Activated naive CD4-positive, alpha-beta T cell treated with anti-CD3 and anti-CD28 coated beads, Interleukin-2, amount 50 U/mL, for 24 hours (primary cell): Measurements from ENCODE around the gene FOXP1.

ENCODE experiments used
- H3K27ac Mint-ChIP-seq: one replicate; pipeline ENCODE4 v1.8.0; 2021; ENCODE audit warnings: mild to moderate bottlenecking, mixed read lengths
- H3K27me3 Mint-ChIP-seq: one replicate; pipeline ENCODE4 v1.8.0; 2021; ENCODE audit warnings: mixed read lengths
- H3K36me3 Mint-ChIP-seq: one replicate; pipeline ENCODE4 v1.8.0; 2021; ENCODE audit warnings: mixed read lengths
- H3K4me1 Mint-ChIP-seq: one replicate; pipeline ENCODE4 v1.8.0; 2021; ENCODE audit warnings: mixed read lengths
- H3K4me3 Mint-ChIP-seq: one replicate; pipeline ENCODE4 v1.8.0; 2021; ENCODE audit warnings: mild to moderate bottlenecking, mixed read lengths
- H3K9me3 Mint-ChIP-seq: one replicate; pipeline ENCODE4 v1.8.0; 2021; ENCODE audit warnings: mixed read lengths

Gene FOXP1

GRCh38 chr3:70994644-70995043, 588.9 kb downstream of the FOXP1 start:
- Mint-ChIP-seq H3K27ac (peak overlapping the region; percentile 95), H3K9me3 (no peaks in the 10 kb centered on the region), H3K4me1 (peaks cover 79% of the 10 kb centered on the region), H3K36me3 (peaks cover 50% of the 10 kb centered on the region), H3K4me3 (no peak overlapping the region), H3K27me3 (no peaks in the 10 kb centered on the region)

GRCh38 chr3:70992562-70993204, 590.8 kb downstream of the FOXP1 start:
- no peaks in the 10 kb centered on the region for H3K27me3 Mint-ChIP-seq
- H3K4me1 Mint-ChIP-seq, result peaks cover 84% of the 10 kb centered on the region
- H3K4me3 Mint-ChIP-seq, result no peak overlapping the region
- H3K27ac Mint-ChIP-seq, result peak overlapping the region; percentile 85
- no peaks in the 10 kb centered on the region for H3K9me3 Mint-ChIP-seq
- H3K36me3 Mint-ChIP-seq, result peaks cover 47% of the 10 kb centered on the region

- Mint-ChIP-seq H3K4me3 (no peak overlapping the region), H3K27ac (peak overlapping the region; percentile 85), H3K27me3 (no peaks in the 10 kb centered on the region), H3K36me3 (peaks cover 47% of the 10 kb centered on the region), H3K4me1 (peaks cover 84% of the 10 kb centered on the region), H3K9me3 (no peaks in the 10 kb centered on the region)
Measured at GRCh38 chr3:70992131-70992530, 591.4 kb downstream of the FOXP1 start.

GRCh38 chr3:70990723-70991122, 592.8 kb downstream of the FOXP1 start:
- Mint-ChIP-seq H3K4me1 (peaks cover 88% of the 10 kb centered on the region), H3K9me3 (no peaks in the 10 kb centered on the region), H3K4me3 (no peak overlapping the region), H3K27ac (peak overlapping the region; percentile 94), H3K27me3 (no peaks in the 10 kb centered on the region), H3K36me3 (peaks cover 48% of the 10 kb centered on the region)

GRCh38 chr3:70990185-70990584, 593.3 kb downstream of the FOXP1 start:
- peak overlapping the region; percentile 45 for H3K4me3 Mint-ChIP-seq
- H3K27ac Mint-ChIP-seq, result peak overlapping the region; percentile 94
- peaks cover 90% of the 10 kb centered on the region for H3K4me1 Mint-ChIP-seq
- no peaks in the 10 kb centered on the region for H3K9me3 Mint-ChIP-seq
- no peaks in the 10 kb centered on the region for H3K27me3 Mint-ChIP-seq
- peaks cover 48% of the 10 kb centered on the region for H3K36me3 Mint-ChIP-seq

- H3K9me3 Mint-ChIP-seq, result no peaks in the 10 kb centered on the region
- no peaks in the 10 kb centered on the region for H3K27me3 Mint-ChIP-seq
- no peak overlapping the region for H3K4me3 Mint-ChIP-seq
- H3K27ac Mint-ChIP-seq, result no peak overlapping the region
- H3K36me3 Mint-ChIP-seq, result peaks cover 53% of the 10 kb centered on the region
- peaks cover 90% of the 10 kb centered on the region for H3K4me1 Mint-ChIP-seq
Measured at GRCh38 chr3:70989174-70989573, 594.4 kb downstream of the FOXP1 start.

- H3K4me3 Mint-ChIP-seq, result no peak overlapping the region
- H3K27me3 Mint-ChIP-seq, result no peaks in the 10 kb centered on the region
- H3K27ac Mint-ChIP-seq, result no peak overlapping the region
- no peaks in the 10 kb centered on the region for H3K9me3 Mint-ChIP-seq
- peaks cover 95% of the 10 kb centered on the region for H3K4me1 Mint-ChIP-seq
- H3K36me3 Mint-ChIP-seq, result peaks cover 51% of the 10 kb centered on the region
Measured at GRCh38 chr3:70988111-70988510, 595.4 kb downstream of the FOXP1 start.

- Mint-ChIP-seq H3K9me3 (no peaks in the 10 kb centered on the region), H3K36me3 (peaks cover 48% of the 10 kb centered on the region), H3K27ac (no peak overlapping the region), H3K4me3 (no peak overlapping the region), H3K27me3 (no peaks in the 10 kb centered on the region), H3K4me1 (peaks cover 95% of the 10 kb centered on the region)
Measured at GRCh38 chr3:70985572-70985971, 598.0 kb downstream of the FOXP1 start.

GRCh38 chr3:70984776-70985482, 598.6 kb downstream of the FOXP1 start:
- H3K27me3 Mint-ChIP-seq, result no peaks in the 10 kb centered on the region
- no peak overlapping the region for H3K4me3 Mint-ChIP-seq
- H3K4me1 Mint-ChIP-seq, result peaks cover 95% of the 10 kb centered on the region
- peaks cover 48% of the 10 kb centered on the region for H3K36me3 Mint-ChIP-seq
- no peaks in the 10 kb centered on the region for H3K9me3 Mint-ChIP-seq
- peak overlapping the region; percentile 66 for H3K27ac Mint-ChIP-seq

- no peaks in the 10 kb centered on the region for H3K9me3 Mint-ChIP-seq
- peak overlapping the region; percentile 94 for H3K27ac Mint-ChIP-seq
- no peaks in the 10 kb centered on the region for H3K27me3 Mint-ChIP-seq
- H3K4me1 Mint-ChIP-seq, result peaks cover 84% of the 10 kb centered on the region
- H3K4me3 Mint-ChIP-seq, result peak overlapping the region; percentile 36
- H3K36me3 Mint-ChIP-seq, result peaks cover 48% of the 10 kb centered on the region
Measured at GRCh38 chr3:70982700-70983140, 600.8 kb downstream of the FOXP1 start.

GRCh38 chr3:70982284-70982683, 601.2 kb downstream of the FOXP1 start:
- H3K4me3 Mint-ChIP-seq, result no peak overlapping the region
- H3K27ac Mint-ChIP-seq, result peak overlapping the region; percentile 94
- no peaks in the 10 kb centered on the region for H3K9me3 Mint-ChIP-seq
- H3K36me3 Mint-ChIP-seq, result peaks cover 47% of the 10 kb centered on the region
- H3K4me1 Mint-ChIP-seq, result peaks cover 79% of the 10 kb centered on the region
- H3K27me3 Mint-ChIP-seq, result no peaks in the 10 kb centered on the region

- Mint-ChIP-seq H3K4me3 (peak overlapping the region; percentile 15), H3K36me3 (peaks cover 46% of the 10 kb centered on the region), H3K4me1 (peaks cover 75% of the 10 kb centered on the region), H3K27ac (peak overlapping the region; percentile 94), H3K9me3 (no peaks in the 10 kb centered on the region), H3K27me3 (no peaks in the 10 kb centered on the region)
Measured at GRCh38 chr3:70981231-70981880, 602.2 kb downstream of the FOXP1 start.

- Mint-ChIP-seq H3K4me1 (peaks cover 70% of the 10 kb centered on the region), H3K36me3 (peaks cover 43% of the 10 kb centered on the region)
Measured at GRCh38 chr3:70980646-70981170, 602.8 kb downstream of the FOXP1 start.

GRCh38 chr3:70979983-70980645, 603.4 kb downstream of the FOXP1 start:
- H3K4me1 Mint-ChIP-seq, result peaks cover 66% of the 10 kb centered on the region
- H3K36me3 Mint-ChIP-seq, result peaks cover 46% of the 10 kb centered on the region
- no peaks in the 10 kb centered on the region for H3K9me3 Mint-ChIP-seq

More at GRCh38 chr3:70980646-70981170, 602.8 kb downstream of the FOXP1 start:
- Mint-ChIP-seq H3K27ac (peak overlapping the region; percentile 94), H3K9me3 (no peaks in the 10 kb centered on the region), H3K27me3 (no peaks in the 10 kb centered on the region), H3K4me3 (peak overlapping the region; percentile 44)

GRCh38 chr3:70977712-70978111, 605.8 kb downstream of the FOXP1 start:
- no peaks in the 10 kb centered on the region for H3K27me3 Mint-ChIP-seq
- H3K9me3 Mint-ChIP-seq, result no peaks in the 10 kb centered on the region
- H3K27ac Mint-ChIP-seq, result peak overlapping the region; percentile 82
- peaks cover 38% of the 10 kb centered on the region for H3K36me3 Mint-ChIP-seq
- no peak overlapping the region for H3K4me3 Mint-ChIP-seq
- peaks cover 50% of the 10 kb centered on the region for H3K4me1 Mint-ChIP-seq

More at GRCh38 chr3:70979983-70980645, 603.4 kb downstream of the FOXP1 start:
- peak overlapping the region; percentile 44 for H3K4me3 Mint-ChIP-seq
- peak overlapping the region; percentile 94 for H3K27ac Mint-ChIP-seq
- no peaks in the 10 kb centered on the region for H3K27me3 Mint-ChIP-seq
